AG08396 (cell line): ENCODE data around the gene MITD1.
"Not testable (repeated sequence)": the region's sequence is repeated elsewhere in the genome, so short reads cannot be mapped to it uniquely, and the experiment has no call there.

Experiments used
- DNase-seq: peaks from one replicate; pipeline ENCODE4 v3.0.0; 2012; ENCODE audit warnings: low spot score, mixed read lengths

The MITD1 gene

GRCh38 chr2:99180755-99181623 is at the start of gene MITD1, which contains the start of gene MRPL30:
MITD1 (minus strand) TSS chr2:99181058; CDS start chr2:99180981, 77 bp downstream.
MRPL30 (plus strand) TSS chr2:99181184; CDS start chr2:99186204, 5,020 bp downstream.
- peak; percentile 89 for DNase-seq

GRCh38 chr2:99217929-99218501 is 37.2 kb upstream of the MITD1 start:
- no peak for DNase-seq

GRCh38 chr2:99216096-99216495 is 35.2 kb upstream of the MITD1 start:
- DNase-seq: no peak

DNA sequence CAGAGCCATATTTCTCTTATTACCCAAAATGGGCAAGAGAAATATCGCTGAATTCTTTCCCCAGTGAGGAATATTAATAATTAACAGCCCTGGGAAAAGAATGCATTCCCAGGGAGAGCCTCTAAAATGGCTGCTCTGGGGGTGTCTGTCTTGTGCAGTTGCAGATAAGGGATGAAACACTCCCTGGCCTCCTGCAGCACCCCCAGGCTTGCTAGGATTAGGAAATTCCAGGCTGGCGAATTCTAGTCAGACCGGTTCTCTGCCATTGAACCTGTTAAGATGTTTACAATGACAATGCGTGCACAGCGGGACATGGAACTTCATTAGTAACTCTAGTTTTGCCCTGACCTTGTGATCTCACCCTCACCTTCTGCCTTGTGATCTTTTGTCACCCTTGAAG is 24.6 kb upstream of the MITD1 start:
- no peak for DNase-seq

DNA sequence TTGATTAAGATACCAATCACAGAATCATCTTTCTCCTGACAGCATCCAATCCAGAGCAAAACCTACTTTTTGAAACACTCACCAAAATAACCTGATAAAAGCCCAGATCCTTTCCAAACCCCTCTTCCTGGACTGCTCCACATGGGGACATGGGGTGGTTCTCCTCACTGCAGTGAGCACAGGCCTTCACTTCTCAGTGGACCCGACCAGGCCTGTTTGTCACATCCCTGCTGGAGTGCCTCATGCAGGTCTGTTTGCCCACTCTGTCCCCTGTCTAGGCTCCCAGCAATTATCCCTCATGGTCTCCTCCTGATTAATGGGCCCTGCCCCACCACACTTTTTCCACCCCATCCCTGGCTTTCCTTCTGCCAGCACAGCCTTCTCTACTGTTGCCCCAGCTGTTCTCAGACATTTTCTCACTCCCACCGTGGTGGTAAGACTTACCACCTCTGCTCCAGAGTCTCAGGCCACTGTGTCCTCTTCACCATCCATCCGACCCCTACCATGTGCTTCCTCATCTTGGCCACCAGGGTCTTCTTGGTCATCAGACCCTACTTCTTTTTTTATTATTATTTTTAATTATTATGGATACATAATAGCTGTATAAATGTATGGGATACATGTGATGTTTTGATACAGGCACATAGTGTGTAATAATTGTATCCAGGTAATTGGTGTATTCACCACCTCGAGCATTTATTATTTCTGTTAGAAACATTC is 21.3 kb upstream of the MITD1 start:
- DNase-seq: no peak

DNA sequence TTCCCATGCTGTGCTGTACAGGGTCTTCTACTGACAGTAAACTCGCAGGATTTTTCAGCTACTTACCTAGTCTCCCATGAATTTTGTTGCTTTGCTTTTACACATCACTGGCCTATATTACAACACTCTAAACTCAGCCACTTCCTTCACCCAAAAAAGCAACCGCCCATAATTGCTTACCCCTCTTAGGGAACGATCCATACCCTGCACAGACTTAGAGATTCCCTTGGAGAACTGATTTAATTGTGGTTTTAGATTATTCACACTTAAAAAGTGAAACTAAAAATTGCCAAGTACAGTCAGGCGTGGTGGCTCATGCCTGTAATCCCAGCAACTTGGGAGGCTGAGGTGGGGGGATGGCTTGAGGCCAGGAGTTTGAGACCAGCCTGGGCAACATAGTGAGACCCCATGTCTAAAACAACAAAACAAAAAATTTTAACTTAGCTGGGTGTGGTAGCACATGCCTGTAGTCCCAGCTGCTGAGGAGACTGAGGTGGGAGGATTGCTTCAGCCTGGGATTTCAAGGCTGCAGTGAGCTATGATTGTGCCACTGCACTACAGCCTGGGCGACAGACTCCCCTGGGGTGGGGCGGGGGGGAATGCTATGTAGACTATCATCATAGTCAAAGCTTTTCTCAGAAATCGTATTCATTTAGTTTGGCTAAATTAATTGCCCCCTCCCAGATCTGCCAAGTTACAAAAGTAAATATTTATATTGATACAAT is 19.4 kb upstream of the MITD1 start:
- no peak for DNase-seq

DNA sequence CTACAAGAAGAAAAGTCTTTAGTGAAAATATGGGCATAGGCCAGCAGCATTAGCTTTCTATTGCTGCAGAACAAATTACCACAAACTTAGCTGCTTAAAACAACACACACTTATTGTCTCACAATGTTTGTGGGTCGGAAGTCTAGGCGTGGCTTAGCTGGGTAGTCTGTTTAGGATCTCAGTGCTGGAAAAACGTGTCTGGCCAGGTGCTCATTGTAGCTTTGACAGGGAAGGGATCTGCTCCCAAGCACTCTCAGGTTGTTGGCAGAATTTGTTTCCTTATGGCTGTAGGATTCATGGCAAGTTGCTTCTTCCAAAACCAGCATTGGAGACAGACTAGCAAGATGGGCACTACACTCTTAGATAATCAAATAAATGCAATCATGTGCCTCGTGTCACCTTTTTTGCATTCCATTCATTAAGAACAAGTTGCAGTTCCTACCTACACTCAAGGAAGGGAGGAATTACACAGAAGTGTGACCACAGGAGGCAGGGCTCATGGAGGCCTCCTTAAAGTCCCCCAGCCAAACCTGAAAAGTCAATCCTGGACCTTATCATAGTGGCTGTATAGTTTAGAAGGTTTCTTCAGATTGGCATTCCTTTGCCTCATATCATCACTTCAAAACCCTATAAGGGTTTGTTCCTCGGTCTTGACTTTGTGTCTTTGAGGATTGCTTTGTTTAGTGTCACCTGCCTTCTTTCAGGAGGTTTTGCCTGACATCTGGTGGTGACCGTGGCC is 17.4 kb upstream of the MITD1 start:
- DNase-seq: no peak

- DNase-seq: not testable (repeated sequence)
These were observed 11.5 kb upstream of the MITD1 start for GRCh38 chr2:99192364-99192763.

GRCh38 chr2:99190548-99190947 is 9.7 kb upstream of the MITD1 start:
- no peak for DNase-seq

DNA sequence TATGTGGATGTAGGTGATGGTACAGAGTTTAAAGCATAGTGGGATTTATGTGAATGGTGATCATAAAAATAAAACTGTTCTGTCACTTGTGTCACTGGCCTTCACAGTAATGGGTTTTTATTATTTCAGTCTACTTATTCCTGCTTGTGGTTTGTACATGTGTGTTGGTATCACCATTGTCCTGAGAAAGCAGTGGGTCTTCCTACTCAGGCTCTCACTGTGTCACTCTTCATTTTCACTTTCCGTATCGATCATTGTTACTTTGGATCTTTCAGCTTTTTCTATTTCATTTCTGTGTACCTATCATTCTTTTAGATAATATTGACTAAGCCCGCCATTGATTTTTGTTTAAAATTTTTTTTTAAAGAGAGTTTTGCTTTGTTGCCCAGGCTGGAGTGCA is 7.5 kb upstream of the MITD1 start:
- no peak for DNase-seq

GRCh38 chr2:99187011-99187410 is 6.2 kb upstream of the MITD1 start:
- no peak for DNase-seq

- DNase-seq: no peak
These were observed 4.0 kb upstream of the MITD1 start for GRCh38 chr2:99184811-99185210.

DNA sequence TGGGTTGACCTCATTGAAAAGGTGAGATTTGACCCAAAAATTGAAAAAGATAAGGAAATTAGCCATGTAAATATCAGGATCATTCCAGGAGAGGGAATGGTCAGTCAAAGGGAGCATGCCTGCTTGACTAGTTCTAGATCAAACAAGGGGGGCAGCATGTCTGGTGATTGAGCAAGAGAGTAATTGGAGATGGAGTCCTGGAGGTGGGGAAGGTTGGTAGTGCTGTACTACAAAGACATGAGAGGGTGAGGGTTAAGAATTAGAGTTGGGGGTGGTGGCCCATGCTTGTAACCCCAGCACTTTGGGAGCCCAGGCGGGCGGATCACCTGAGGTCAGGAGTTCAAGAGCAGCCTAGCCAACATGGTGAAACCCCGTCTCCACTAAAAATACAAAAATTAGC is 2.2 kb upstream of the MITD1 start:
- DNase-seq: no peak

DNA sequence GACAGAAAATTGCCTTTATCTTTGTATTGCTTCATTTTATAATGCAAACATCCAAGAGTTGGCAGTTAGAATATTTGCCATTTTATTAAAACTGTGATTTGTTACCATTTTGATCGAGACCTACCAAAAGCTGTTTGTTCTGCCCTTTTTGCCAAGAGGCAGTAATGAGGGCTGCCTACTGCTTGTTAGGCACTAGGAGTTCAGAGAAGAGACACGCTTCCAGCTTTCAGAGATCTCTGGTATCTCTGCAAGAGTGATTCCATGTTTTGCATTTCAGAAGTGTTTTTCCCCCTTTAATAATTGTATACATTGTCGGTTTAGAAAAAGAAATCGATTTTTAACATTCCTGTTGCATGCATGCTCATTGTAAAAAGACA is 754 bp upstream of the MITD1 start:
- DNase-seq: no peak

DNA sequence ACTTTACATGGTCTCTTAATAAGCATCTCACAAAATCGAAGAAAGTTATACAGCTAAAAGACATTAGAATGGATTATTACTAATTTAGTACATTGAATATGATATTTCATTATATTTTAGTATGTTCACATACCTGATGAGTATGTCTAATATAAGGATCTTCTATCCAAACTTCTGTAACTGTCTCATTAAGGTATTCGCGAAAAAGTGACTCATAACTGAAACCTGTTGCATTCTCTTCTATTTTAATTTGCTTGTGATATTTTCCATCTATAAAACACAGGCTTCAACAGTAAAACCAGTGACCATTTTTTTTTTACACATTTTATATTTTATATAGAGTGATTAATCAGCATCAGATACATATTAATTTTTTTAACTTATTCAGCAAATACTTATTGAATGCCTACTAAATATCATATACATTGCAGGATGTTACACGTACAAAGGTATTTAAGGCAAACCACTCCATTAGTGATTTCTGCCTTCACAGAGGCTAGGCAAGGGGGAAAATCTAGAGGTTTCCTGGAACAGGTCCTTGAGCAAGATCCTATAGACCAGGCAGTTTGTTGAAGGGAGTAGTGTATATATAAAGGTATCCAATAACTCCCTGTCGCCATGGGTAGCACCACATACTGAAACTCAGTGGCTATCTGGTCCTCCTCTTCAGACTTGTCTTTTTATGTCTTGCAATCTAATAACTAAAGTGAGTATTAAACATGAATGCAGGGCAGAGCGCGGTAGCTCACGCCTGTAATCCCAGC is 9.3 kb downstream of the MITD1 start:
- DNase-seq: no peak

- no peak for DNase-seq
These were observed 11.3 kb downstream of the MITD1 start for GRCh38 chr2:99169534-99169933.

DNA sequence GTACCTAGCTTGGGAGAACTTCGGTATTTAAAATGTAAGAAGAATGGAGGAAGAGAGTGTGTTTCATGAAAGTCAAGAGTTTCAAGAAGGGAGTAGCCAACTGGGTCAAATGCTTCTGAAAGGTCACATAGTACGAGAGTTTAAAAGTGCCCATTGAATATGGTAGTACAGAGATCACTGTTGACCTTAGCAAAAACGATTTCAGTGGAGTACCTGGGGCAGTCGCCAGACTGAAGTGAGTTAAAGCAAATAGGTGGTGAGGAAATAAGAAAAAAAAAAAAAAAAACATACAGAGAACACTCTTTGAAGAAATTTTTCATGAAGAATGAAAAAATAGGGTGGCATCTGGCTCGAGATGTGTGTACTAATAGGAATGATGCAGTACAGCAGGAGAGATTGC is 14.6 kb downstream of the MITD1 start:
- DNase-seq: no peak

GRCh38 chr2:99159594-99159993 is 21.3 kb downstream of the MITD1 start:
- no peak for DNase-seq

DNA sequence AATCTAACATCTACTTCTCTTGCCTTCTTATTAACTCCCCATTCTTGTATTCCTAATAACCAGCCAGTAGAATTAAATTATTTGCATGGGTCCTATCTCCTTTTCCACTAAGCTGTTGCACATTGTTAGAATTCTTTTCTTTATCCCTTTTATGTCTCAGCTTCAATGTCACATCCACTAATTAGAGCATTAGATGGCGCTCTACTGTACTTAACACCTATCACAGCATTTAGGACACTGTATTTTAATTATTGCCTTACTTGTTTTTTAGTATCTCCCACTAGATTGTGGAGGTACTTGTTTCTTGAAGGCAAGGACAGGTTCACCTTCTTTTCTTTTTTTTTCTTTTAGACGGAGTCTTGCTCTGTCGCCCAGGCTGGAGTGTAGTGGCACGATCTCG is 22.3 kb downstream of the MITD1 start:
- no peak for DNase-seq

DNA sequence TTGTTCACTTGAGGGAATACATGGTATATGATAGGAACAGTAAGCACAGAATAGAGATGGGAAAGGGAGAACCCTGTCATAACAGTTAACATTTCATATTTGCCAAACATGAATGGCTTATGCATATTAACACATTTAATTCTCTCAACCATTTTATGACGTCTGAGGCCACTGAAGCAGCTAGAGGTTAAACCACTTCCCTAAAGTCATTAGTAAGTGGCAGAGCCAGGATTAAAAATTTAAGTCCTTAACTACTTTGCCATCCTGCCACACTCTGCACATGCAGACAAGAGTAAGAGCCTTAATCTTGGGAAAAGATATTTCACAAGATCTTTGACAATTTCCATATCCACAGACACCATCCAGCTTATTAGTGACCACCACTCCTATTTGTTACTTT is 24.0 kb downstream of the MITD1 start:
- DNase-seq: no peak
